Endothelial cell of umbilical vein (primary cell): ENCODE data around the gene SMARCD3. TPM values are rescaled to one million over a fixed set of nuclear protein-coding genes. Genes with fewer than 3 reads are reported as not detected.

ENCODE experiments used
- BruUV-seq: library from RNA; stranded (reverse); fragments of 400-500 nt; replicated peaks from 2 replicates; lab custom pipeline; 2021; lab: Mats Ljungman, UMichigan
- CTCF ChIA-PET: fragments of 300-600, 350-600 bp; sonication (Branson Sonifier 250); formaldehyde crosslinking; loops from one replicate; lab custom pipeline; 2021; ENCODE audit warnings: antibody characterized with exemption, inconsistent platforms; lab: Charles Lee
- POLR2A ChIA-PET: fragments of 300-600, 350-600 bp; sonication (Branson Sonifier 250); formaldehyde crosslinking; loops from one replicate; lab custom pipeline; 2021; ENCODE audit warnings: antibody characterized with exemption, inconsistent platforms; lab: Charles Lee
- DNase-seq: peaks from one replicate; pipeline ENCODE4 v3.0.0-alpha.2; 2011; ENCODE audit warnings: low read depth, low spot score
- FAIRE-seq: peaks from 2 replicates; lab custom pipeline; 2011; peaks lifted over from hg19 to GRCh38; lab: Jason Lieb, UNC
- H2AFZ ChIP-seq: 2 replicates; pipeline ENCODE4 v1.6.0; 2012; ENCODE audit warnings: low read depth, low read length, control low read depth, inconsistent platforms
- H3K27ac ChIP-seq: 2 replicates; pipeline ENCODE4 v1.5.1; 2011; ENCODE audit warnings: low read depth, mild to moderate bottlenecking, control low read depth, low read length, moderate library complexity; ENCODE audit not compliant: insufficient read depth
- H3K27me3 ChIP-seq, 2 experiments: 2 replicates each; pipeline versions ENCODE4 v1.6.0 to v1.6.1; 2011; ENCODE audit warnings: low read length in 2 of 2, mixed read lengths in 1 of 2; ENCODE audit not compliant: control insufficient read depth in 2 of 2, insufficient read depth in 2 of 2
- H3K36me3 ChIP-seq, 2 experiments: 2 replicates in 1 of 2; 3 replicates in 1 of 2; pipeline ENCODE4 v1.5.1; 2011; ENCODE audit warnings: low read length in 2 of 2, mild to moderate bottlenecking in 1 of 2, moderate library complexity in 1 of 2; ENCODE audit not compliant: control insufficient read depth in 2 of 2, insufficient read depth in 2 of 2; ENCODE audit errors: extremely low read depth in 1 of 2
- H3K4me1 ChIP-seq: 3 replicates; pipeline ENCODE4 v1.5.1; 2011; ENCODE audit warnings: mild to moderate bottlenecking, low read length; ENCODE audit not compliant: control insufficient read depth, insufficient read depth; ENCODE audit errors: extremely low read depth
- H3K4me2 ChIP-seq: 2 replicates; pipeline ENCODE4 v1.6.1; 2011; ENCODE audit warnings: low read length, control low read depth, mixed read lengths; ENCODE audit not compliant: insufficient read depth
- H3K4me3 ChIP-seq, 3 experiments: fragments of 200-600 bp in 1 of 3; sonication (generic), shearing (Covaris generic) in 1 of 3; replicated peaks in 1 of 3; 2 replicates each; pipeline ENCODE4 v1.5.1; 2011 to 2016; ENCODE audit warnings: control low read depth in 3 of 3, low read length in 3 of 3, mild to moderate bottlenecking in 2 of 3, inconsistent platforms in 1 of 3, low read depth in 1 of 3, moderate library complexity in 1 of 3; ENCODE audit not compliant: insufficient read depth in 1 of 3
- H3K79me2 ChIP-seq: 2 replicates; pipeline ENCODE4 v1.6.0; 2012; ENCODE audit warnings: low read length, inconsistent platforms; ENCODE audit not compliant: control insufficient read depth, insufficient read depth
- H3K9ac ChIP-seq: replicated peaks from 2 replicates; pipeline ENCODE3; 2011; ENCODE audit warnings: low read length, control low read depth; ENCODE audit not compliant: insufficient read depth; ENCODE audit errors: extremely low read depth
- H3K9me1 ChIP-seq: replicated peaks from 3 replicates; pipeline ENCODE4 v1.6.0; 2011; ENCODE audit warnings: mild to moderate bottlenecking, low read length; ENCODE audit not compliant: control insufficient read depth, insufficient read depth; ENCODE audit errors: extremely low read depth
- H3K9me3 ChIP-seq: replicated peaks from 2 replicates; pipeline ENCODE4 v1.5.1; 2012; ENCODE audit warnings: low read length, inconsistent platforms; ENCODE audit not compliant: control insufficient read depth, insufficient read depth
- H4K20me1 ChIP-seq: replicated peaks from 2 replicates; pipeline ENCODE3; 2011; ENCODE audit warnings: mild to moderate bottlenecking, low read length; ENCODE audit not compliant: control insufficient read depth, insufficient read depth; ENCODE audit errors: extremely low read depth
- CTCF ChIP-seq, 2 donors: IDR thresholded peaks; 1 replicate in 1 of 2; 2 replicates in 1 of 2; pipeline ENCODE4 v1.5.1; 2011; ENCODE audit warnings: low read length in 2 of 2, mild to moderate bottlenecking in 2 of 2, moderate library complexity in 2 of 2, control low read depth in 1 of 2, inconsistent platforms in 1 of 2, low read depth in 1 of 2; ENCODE audit not compliant: insufficient read depth in 1 of 2; ENCODE audit errors: extremely low read depth in 1 of 2
- EZH2 ChIP-seq: IDR thresholded peaks from 2 replicates; pipeline ENCODE4 v1.6.1; 2012; ENCODE audit warnings: borderline replicate concordance, low read depth, mild to moderate bottlenecking, moderate library complexity, low read length, inconsistent platforms; ENCODE audit not compliant: severe bottlenecking
- FOS ChIP-seq: IDR thresholded peaks from 2 replicates; pipeline ENCODE4 v1.6.1; 2011; ENCODE audit warnings: mild to moderate bottlenecking, low read length, moderate library complexity, borderline replicate concordance; ENCODE audit not compliant: insufficient read depth
- GATA2 ChIP-seq: IDR thresholded peaks from 2 replicates; pipeline ENCODE4 v1.7.0; 2011; ENCODE audit warnings: low read depth, mild to moderate bottlenecking, moderate library complexity, mixed read lengths, low read length; ENCODE audit not compliant: insufficient read length, insufficient read depth
- JUN ChIP-seq: IDR thresholded peaks from 2 replicates; pipeline ENCODE4 v1.6.1; 2011; ENCODE audit warnings: borderline replicate concordance, low read depth; ENCODE audit not compliant: insufficient read length, insufficient read depth
- MAX ChIP-seq: IDR thresholded peaks from 2 replicates; pipeline ENCODE4 v1.6.1; 2011; ENCODE audit not compliant: insufficient read depth, insufficient read length
- MYC ChIP-seq: IDR thresholded peaks from one replicate; pipeline ENCODE4 v1.6.1; 2011; ENCODE audit warnings: mild to moderate bottlenecking, low read depth, low read length
- POLR2A ChIP-seq: IDR thresholded peaks from 2 replicates; pipeline ENCODE4 v1.6.1; 2012; ENCODE audit warnings: low read depth, mild to moderate bottlenecking, control low read depth, low read length
- POLR2AphosphoS5 ChIP-seq: IDR thresholded peaks from 2 replicates; pipeline ENCODE4 v1.6.1; 2012; ENCODE audit warnings: low read depth, mild to moderate bottlenecking, control low read depth, low read length, moderate library complexity; ENCODE audit not compliant: insufficient read depth
- dilution Hi-C: fragments of 300-500 bp; cut with MboI; formaldehyde crosslinking; loops from one replicate; pipeline ENCODE4 v1.15.0; 2019; ENCODE audit warnings: low sequenced_read_pairs; ENCODE audit not compliant: extremely low pct_ligation_motif_present
- intact Hi-C: fragments of 100-400 bp; cut with micrococcal nuclease; formaldehyde crosslinking; loops from one replicate; pipeline ENCODE4 v1.10.0; 2022
- polyA plus RNA-seq, 4 experiments: library from polyadenylated mRNA; depleted of rRNA in 3 of 4; stranded (reverse) in 3 of 4; unstranded in 1 of 4; fragments of >200 nt; gene quantifications; 2 replicates each; pipeline versions ENCODE4 v1.2.1 to v1.2.3, GENCODE V29; 2011 to 2012; ENCODE audit warnings: missing spikeins in 1 of 4
- total RNA-seq: library from RNA; stranded (reverse); gene quantifications from 2 replicates; pipeline ENCODE4 v1.2.3, GENCODE V29; 2021

SMARCD3 gene
- total and polyA plus RNA-seq, 2 donors (not counting 3 experiments of a cell fraction or from before 2014, with no cell fraction given), result 6.1 to 8.5 TPM

DNA sequence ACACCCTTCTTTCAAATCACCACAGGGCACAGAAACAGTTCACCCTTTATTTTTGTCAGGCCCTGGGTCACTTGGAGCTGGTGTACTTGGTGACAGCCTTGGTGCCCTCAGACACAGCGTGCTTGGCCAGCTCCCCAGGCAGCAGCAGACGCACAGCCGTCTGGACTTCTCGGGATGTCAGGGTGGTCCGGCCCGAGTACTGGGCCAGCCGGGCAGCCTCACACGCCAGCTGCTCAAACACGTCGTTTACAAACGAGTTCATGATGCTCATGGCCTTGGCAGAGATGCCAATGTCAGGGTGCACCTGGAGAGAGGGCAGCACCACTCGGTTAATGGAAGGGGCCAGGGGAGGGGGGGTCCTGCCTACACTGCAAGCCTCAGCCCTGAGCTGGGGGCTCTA lies 40.7 kb downstream of the SMARCD3 start:
- Histone ChIP-seq H2AFZ (no peak overlapping the region), H3K27ac (no peak overlapping the region), H3K4me2 (no peak overlapping the region), H3K27me3 (peaks cover 2 to 7% of the 10 kb centered on the region in 2 experiments), H3K9me1 (no peaks in the 10 kb centered on the region), H3K4me1 (no peaks in the 10 kb centered on the region), H3K79me2 (no peaks in the 10 kb centered on the region), H3K4me3 (no peak overlapping the region), H3K36me3 (no peaks in the 10 kb centered on the region), H4K20me1 (no peaks in the 10 kb centered on the region), H3K9ac (no peak overlapping the region), H3K9me3 (no peaks in the 10 kb centered on the region)
- FAIRE-seq (no peak), DNase-seq (no peak)
- no TSS peak for BruUV-seq
- dilution Hi-C loops, result no loop called here
- CTCF ChIA-PET, result no interaction called here
- POLR2A ChIA-PET, result interaction anchor here (2.5 kb wide), 1 partner anchor 19 kb away, joined by 5 read pairs; the partner anchor contains the start of gene ABCF2
- no peak for TF ChIP-seq CTCF (IDR thresholded peaks at IDR 0.05; ENCODE audit: extremely low read depth in 1 of 2, insufficient read depth in 1 of 2, low read depth in 1 of 2, low read length in 2 of 2)
- no peak for TF ChIP-seq MAX
- no peak for TF ChIP-seq FOS
- TF ChIP-seq JUN, result no peak
- no peak for TF ChIP-seq POLR2A
- no peak for TF ChIP-seq EZH2
- TF ChIP-seq MYC, result no peak
- TF ChIP-seq GATA2, result no peak
- no peak for TF ChIP-seq POLR2AphosphoS5
- intact Hi-C loops, result no loop called here
